Measurements from ENCODE around the gene MEF2D. TPM values are rescaled to one million over a fixed set of nuclear protein-coding genes. Genes with fewer than 3 reads are reported as not detected.

Gene MEF2D
- total and polyA plus RNA-seq, 3 experiments from 2014 or later: 19.2 to 35.4 (median 32.9) TPM

DNA sequence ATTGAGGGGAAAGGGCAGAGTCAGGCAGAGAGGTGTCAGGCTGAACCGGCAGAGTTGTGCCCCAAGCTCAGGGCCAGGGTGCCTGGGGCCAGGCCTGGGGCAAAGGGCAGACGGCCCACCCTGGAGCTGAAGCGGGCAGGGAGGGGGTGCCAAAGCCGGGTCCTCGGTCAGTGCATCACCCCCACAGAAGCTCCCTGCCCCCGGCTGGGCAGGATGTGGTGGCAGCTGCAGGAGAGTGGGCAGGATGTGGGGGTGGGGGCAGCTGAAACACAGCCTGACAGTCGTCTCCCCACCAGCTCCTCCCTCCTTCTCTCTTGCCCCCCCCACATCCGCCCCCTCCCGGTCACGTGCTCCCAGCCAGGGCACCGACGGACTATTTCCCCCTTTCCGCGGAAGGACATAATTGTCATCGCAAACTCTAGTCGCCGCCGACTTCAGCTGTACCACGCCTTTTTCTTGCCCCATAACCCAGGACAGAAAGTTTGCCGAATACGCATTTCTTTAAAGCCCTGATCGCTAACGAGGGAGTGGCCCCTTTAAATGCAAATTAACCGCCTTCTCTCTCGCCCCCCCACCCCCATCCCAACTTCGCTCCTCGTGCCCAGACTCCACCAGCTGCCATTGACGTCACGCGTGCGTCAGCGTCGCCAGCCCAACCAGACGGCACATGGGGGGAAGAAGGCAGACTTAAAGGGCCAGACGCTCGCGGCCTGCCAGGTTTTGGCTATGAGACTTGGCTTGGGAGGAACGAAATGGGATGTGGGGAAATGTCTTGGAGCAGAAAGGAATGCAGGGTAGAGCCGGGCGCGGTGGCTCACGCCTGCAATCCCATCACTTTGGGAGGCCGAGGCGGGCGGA is 4.5 kb upstream of the MEF2D start:
- CTCF ChIA-PET: interaction anchor here (1.0 to 13.1 kb wide), 9 partner anchors 9 to 119 kb away, joined by 3 to 177 read pairs (median 5); no protein-coding TSS in a partner anchor
- H3K27ac ChIP-seq (ENCODE audit: low read depth, low read length): peak overlapping the region; percentile 89
- peaks cover 69 to 73% (median 70%) of the 10 kb centered on the region in 3 donors for H3K4me1 Mint-ChIP-seq
- peaks cover 0 to 2% (median 0%) of the 10 kb centered on the region in 5 donors for H3K9me3 Mint-ChIP-seq
- H3K4me1 ChIP-seq (ENCODE audit: insufficient read depth, low read length): peaks cover 64% of the 10 kb centered on the region
- peak; percentile 96 to 100 (median 97) for DNase-seq
- H3K36me3 Mint-ChIP-seq: peaks cover 0 to 3% (median 0%) of the 10 kb centered on the region in 3 donors
- peak overlapping the region; percentile 55 for H3K4me3 ChIP-seq (ENCODE audit: low read length)
- POLR2A ChIA-PET: interaction anchor here (0.6 to 2.4 kb wide), 18 partner anchors 10 to 593 kb away, joined by 3 to 24 read pairs (median 5); partner anchors contain the start of genes GPATCH4 and NAXE
- H3K36me3 ChIP-seq (ENCODE audit: insufficient read depth, low read length): no peaks in the 10 kb centered on the region
- H3K27me3 ChIP-seq (ENCODE audit: insufficient read depth, low read length, poor library complexity, severe bottlenecking): no peaks in the 10 kb centered on the region
- peaks cover 0 to 7% of the 10 kb centered on the region in 2 donors for H3K27me3 Mint-ChIP-seq
- H3K4me3 Mint-ChIP-seq: peak overlapping the region; percentile 73 to 98 (median 79)
- H3K9me3 ChIP-seq (ENCODE audit: low read length): no peaks in the 10 kb centered on the region
- peak overlapping the region; percentile 98 to 100 (median 99) for H3K27ac Mint-ChIP-seq

DNA sequence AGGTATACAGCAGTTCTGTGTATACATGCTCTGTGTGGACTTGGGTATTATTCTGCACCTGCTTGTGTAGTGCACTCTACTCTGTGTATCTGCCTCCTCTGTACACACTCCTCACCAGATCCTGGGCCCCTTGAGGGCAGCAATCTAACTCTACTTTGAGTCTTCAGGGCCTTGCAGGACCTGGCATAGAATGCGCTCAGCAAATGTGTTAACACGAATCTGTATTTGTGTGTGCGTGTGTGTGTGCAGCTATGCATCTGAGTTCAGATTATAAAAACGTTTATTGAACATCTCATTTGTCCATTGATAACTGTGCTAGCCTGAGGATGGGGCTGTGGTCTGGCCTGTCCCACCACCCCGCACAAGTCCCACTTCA is 3.9 kb upstream of the MEF2D start:
- Mint-ChIP-seq H3K9me3 (peaks cover 0 to 2% (median 0%) of the 10 kb centered on the region in 5 donors), H3K4me1 (peaks cover 68 to 73% (median 70%) of the 10 kb centered on the region in 3 donors), H3K27ac (peak overlapping the region; percentile 98 to 100 (median 99)), H3K4me3 (peak overlapping the region; percentile 73 to 98 (median 79)), H3K27me3 (peaks cover 0 to 7% of the 10 kb centered on the region in 2 donors), H3K36me3 (peaks cover 0 to 7% (median 0%) of the 10 kb centered on the region in 3 donors)
- H3K36me3 ChIP-seq (ENCODE audit: insufficient read depth, low read length): no peaks in the 10 kb centered on the region
- no peaks in the 10 kb centered on the region for H3K9me3 ChIP-seq (ENCODE audit: low read length)
- ChIA-PET POLR2A (interaction anchor here (0.7 to 2.4 kb wide), 14 partner anchors 9 to 344 kb away, joined by 3 to 24 read pairs (median 6); partner anchors contain the start of genes GPATCH4 and NAXE), CTCF (interaction anchor here (1.0 to 13.1 kb wide), 8 partner anchors 8 to 118 kb away, joined by 3 to 177 read pairs (median 6); no protein-coding TSS in a partner anchor)
- H3K4me3 ChIP-seq (ENCODE audit: low read length): peak overlapping the region; percentile 55
- peak overlapping the region; percentile 89 for H3K27ac ChIP-seq (ENCODE audit: low read depth, low read length)
- no peaks in the 10 kb centered on the region for H3K27me3 ChIP-seq (ENCODE audit: insufficient read depth, low read length, poor library complexity, severe bottlenecking)
- H3K4me1 ChIP-seq (ENCODE audit: insufficient read depth, low read length): peaks cover 65% of the 10 kb centered on the region
- DNase-seq: no peak

DNA sequence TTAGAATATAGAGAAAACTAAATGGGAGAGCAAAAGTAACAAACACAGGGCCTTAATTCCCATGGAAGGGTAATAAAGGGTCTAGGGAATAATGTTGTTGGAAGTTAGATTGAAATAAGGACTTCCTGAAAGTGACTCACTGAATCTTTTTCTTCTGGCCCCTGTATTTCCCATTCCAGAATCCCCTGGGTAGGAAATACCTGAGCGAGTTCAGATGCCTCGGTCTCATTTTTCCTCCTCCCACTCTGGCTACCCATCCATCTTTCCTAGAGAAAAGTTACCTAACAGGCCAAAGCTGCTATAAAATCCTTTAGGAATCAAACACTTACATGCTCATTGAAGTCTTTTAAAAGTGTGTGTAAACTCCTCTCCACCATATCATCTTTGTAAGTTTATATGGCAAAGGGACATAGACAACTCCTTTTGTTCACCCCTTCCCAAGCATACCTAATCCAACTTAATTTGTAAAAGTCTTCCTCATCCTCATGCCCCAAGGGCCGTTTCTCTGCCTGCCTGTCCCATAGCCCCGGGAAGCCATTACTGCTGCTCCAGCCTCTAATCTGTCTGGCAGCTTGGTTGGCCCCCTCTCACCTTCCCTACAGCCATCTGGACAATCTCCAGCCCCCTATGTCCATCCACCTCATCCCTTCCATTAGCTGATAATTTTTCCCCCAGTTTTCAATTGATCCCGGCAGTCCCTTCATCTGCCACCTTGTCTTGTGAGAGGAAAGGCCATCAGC is 3.3 kb upstream of the MEF2D start:
- Mint-ChIP-seq H3K9me3 (peaks cover 0 to 2% (median 0%) of the 10 kb centered on the region in 5 donors), H3K4me1 (peaks cover 67 to 73% (median 71%) of the 10 kb centered on the region in 3 donors), H3K4me3 (peak overlapping the region; percentile 73 to 98 (median 79)), H3K27me3 (peaks cover 0 to 7% of the 10 kb centered on the region in 2 donors), H3K27ac (peak overlapping the region; percentile 98 to 100 (median 99)), H3K36me3 (peaks cover 0 to 11% (median 0%) of the 10 kb centered on the region in 3 donors)
- no peak for DNase-seq
- H3K4me3 ChIP-seq (ENCODE audit: low read length): peak overlapping the region; percentile 55
- no peaks in the 10 kb centered on the region for H3K36me3 ChIP-seq (ENCODE audit: insufficient read depth, low read length)
- CTCF ChIA-PET: interaction anchor here (1.7 to 13.1 kb wide), 3 partner anchors 13 to 21 kb away, joined by 6 to 177 read pairs (median 62); no protein-coding TSS in a partner anchor
- no peaks in the 10 kb centered on the region for H3K9me3 ChIP-seq (ENCODE audit: low read length)
- POLR2A ChIA-PET: interaction anchor here (0.5 to 2.4 kb wide), 7 partner anchors 9 to 144 kb away, joined by 3 to 24 read pairs (median 6); partner anchors contain the start of gene GPATCH4
- H3K4me1 ChIP-seq (ENCODE audit: insufficient read depth, low read length): peaks cover 69% of the 10 kb centered on the region
- peak overlapping the region; percentile 89 for H3K27ac ChIP-seq (ENCODE audit: low read depth, low read length)
- H3K27me3 ChIP-seq (ENCODE audit: insufficient read depth, low read length, poor library complexity, severe bottlenecking): no peaks in the 10 kb centered on the region

DNA sequence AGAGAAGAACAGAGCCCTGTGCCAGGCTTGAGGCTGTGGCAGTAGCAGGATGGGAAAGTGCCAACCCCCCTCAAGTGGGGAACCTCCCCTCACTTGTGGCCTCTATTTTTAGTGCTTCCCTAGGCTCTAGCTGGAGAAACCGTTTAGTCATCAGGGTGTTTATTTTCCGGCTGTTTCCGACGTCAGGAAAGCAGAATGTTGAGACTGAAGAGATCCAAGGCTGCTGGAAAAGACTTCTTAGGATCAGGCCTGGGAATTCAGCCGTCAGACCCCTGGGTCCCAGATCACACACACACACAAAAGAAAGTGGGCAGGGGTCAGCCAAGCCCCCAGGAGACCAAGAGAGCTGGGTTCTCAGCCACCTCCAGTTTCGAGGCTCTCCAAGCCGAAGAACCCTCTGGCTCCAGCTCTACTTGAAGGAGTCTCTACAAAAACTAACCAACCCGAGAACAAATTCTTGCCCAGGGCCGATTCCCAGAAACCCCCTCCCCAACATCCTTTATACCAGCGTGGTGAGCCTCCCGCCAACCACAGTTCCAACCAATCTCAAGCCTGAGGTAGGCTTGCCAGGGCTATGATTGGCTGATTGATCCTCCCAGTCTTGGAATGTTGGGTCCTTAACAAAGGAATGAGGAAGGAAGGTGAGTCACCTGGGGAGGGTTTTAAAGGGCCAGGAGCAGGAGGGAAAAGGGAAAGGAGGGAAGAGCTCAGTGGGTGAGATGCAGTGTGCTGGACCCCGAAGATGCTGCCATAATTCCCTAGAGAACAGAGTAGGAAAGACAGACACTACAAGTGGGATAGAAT is 2.5 kb upstream of the MEF2D start:
- ChIA-PET POLR2A (interaction anchor here (0.5 to 2.7 kb wide), 4 partner anchors 22 to 143 kb away, joined by 3 to 29 read pairs (median 14); no protein-coding TSS in a partner anchor), CTCF (interaction anchor here (2.4 to 13.1 kb wide), 3 partner anchors 13 to 58 kb away, joined by 10 to 177 read pairs (median 62); no protein-coding TSS in a partner anchor)
- Mint-ChIP-seq H3K4me3 (peak overlapping the region in 6 of 7 donors; percentile 12 to 98 (median 69)), H3K27me3 (peaks cover 0 to 7% of the 10 kb centered on the region in 2 donors), H3K36me3 (peaks cover 0 to 14% (median 0%) of the 10 kb centered on the region in 3 donors), H3K4me1 (peaks cover 69 to 73% (median 71%) of the 10 kb centered on the region in 3 donors), H3K9me3 (peaks cover 0 to 2% (median 0%) of the 10 kb centered on the region in 5 donors), H3K27ac (peak overlapping the region; percentile 98 to 100 (median 99))
- Histone ChIP-seq H3K27me3 (ENCODE audit: insufficient read depth, low read length, poor library complexity, severe bottlenecking) (no peaks in the 10 kb centered on the region), H3K27ac (ENCODE audit: low read depth, low read length) (peak overlapping the region; percentile 95), H3K9me3 (ENCODE audit: low read length) (no peaks in the 10 kb centered on the region), H3K4me3 (ENCODE audit: low read length) (peak overlapping the region; percentile 79), H3K36me3 (ENCODE audit: insufficient read depth, low read length) (no peaks in the 10 kb centered on the region), H3K4me1 (ENCODE audit: insufficient read depth, low read length) (peaks cover 69% of the 10 kb centered on the region)
- no peak for DNase-seq

DNA sequence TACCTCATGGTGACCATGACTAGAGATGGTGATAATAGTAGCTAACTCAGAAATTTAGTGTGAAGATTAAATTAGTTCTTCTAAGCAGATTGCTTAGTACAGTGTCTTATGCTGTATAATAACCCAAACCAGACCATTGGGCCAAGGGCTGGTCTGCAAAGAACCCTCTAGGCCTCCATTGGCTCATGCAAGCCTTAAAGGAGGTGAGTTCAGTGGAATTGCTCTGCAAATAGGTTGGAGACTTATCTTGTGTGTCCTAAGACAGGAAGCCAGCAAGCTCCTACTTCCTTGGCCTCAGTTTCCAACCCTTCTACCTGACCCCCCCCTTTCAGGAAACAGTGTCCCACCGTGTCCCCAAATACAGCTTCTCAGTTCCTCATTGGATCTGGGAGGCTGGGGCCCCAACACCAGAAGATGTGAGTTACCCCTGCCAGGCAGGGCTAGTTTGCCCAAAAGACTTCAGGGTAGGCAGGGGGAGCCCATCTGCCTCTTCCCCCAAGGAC is 1.9 kb upstream of the MEF2D start:
- DNase-seq: no peak
- H3K27ac ChIP-seq (ENCODE audit: low read depth, low read length): peak overlapping the region; percentile 95
- peaks cover 70% of the 10 kb centered on the region for H3K4me1 ChIP-seq (ENCODE audit: insufficient read depth, low read length)
- H3K27me3 ChIP-seq (ENCODE audit: insufficient read depth, low read length, poor library complexity, severe bottlenecking): no peaks in the 10 kb centered on the region
- no peaks in the 10 kb centered on the region for H3K9me3 ChIP-seq (ENCODE audit: low read length)
- ChIA-PET CTCF (interaction anchor here (1.3 to 13.1 kb wide), 10 partner anchors 8 to 122 kb away, joined by 5 to 177 read pairs (median 6); no protein-coding TSS in a partner anchor), POLR2A (interaction anchor here (1.2 to 2.7 kb wide), 3 partner anchors 22 to 80 kb away, joined by 4 to 29 read pairs (median 15); no protein-coding TSS in a partner anchor)
- Mint-ChIP-seq H3K4me3 (peak overlapping the region; percentile 79 to 98 (median 82)), H3K27me3 (peaks cover 0 to 7% of the 10 kb centered on the region in 2 donors), H3K36me3 (peaks cover 0 to 17% (median 0%) of the 10 kb centered on the region in 3 donors), H3K27ac (peak overlapping the region; percentile 97 to 100 (median 99)), H3K4me1 (peaks cover 70 to 73% (median 72%) of the 10 kb centered on the region in 3 donors), H3K9me3 (peaks cover 0 to 2% (median 0%) of the 10 kb centered on the region in 5 donors)
- no peaks in the 10 kb centered on the region for H3K36me3 ChIP-seq (ENCODE audit: insufficient read depth, low read length)
- H3K4me3 ChIP-seq (ENCODE audit: low read length): peak overlapping the region; percentile 79

DNA sequence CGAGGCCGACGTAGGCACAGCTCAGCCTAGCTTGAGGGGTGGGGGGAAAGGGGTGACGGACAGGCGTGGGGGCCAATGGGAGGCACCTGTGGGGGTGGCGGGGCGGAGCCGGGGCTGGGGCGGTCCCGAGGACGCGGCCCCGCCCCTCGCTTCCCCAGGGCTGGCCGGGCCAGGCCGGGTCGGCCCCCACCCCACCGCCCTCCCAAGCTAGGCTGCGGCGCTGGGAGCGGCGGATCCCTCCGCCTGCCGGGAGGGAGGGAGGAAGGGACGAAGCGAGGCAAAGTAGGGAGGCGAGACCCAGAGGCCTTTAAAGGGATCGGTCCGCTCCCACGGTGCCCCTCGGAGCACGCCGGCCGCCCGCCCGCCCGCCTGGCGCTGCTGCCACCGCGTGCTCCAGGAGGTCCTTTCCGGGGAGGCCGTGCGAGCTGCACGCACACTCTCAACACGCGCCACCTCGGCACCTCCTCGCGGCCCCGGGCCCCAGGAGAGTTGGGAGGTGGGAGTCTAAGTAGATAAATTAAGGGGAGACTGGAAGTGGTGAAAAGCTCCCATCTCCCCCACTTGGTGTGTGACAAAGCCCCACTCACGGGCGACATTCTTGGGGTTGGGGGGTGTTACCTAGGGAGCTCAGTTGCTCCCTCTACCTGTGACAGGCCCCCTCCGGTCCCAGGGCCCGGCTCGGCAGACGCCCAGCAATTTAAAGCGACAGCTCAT is 375 bp upstream of the MEF2D start:
- ChIA-PET POLR2A (interaction anchor here (0.5 to 3.7 kb wide), 22 partner anchors 10 to 458 kb away, joined by 3 to 49 read pairs (median 6); partner anchors contain the start of genes NAXE and SMG5), CTCF (interaction anchor here (0.7 to 13.1 kb wide), 27 partner anchors 9 to 191 kb away, joined by 3 to 177 read pairs (median 5); partner anchors contain the start of genes GPATCH4 and NAXE)
- peaks cover 77% of the 10 kb centered on the region for H3K4me1 ChIP-seq (ENCODE audit: insufficient read depth, low read length)
- peak; percentile 90 to 97 (median 94) for DNase-seq
- Mint-ChIP-seq H3K36me3 (peaks cover 0 to 25% (median 1%) of the 10 kb centered on the region in 3 donors), H3K4me1 (peaks cover 75 to 79% (median 78%) of the 10 kb centered on the region in 3 donors), H3K9me3 (peaks cover 0 to 2% (median 0%) of the 10 kb centered on the region in 5 donors), H3K4me3 (peak overlapping the region; percentile 81 to 98 (median 93)), H3K27ac (peak overlapping the region; percentile 98 to 100 (median 99)), H3K27me3 (peaks cover 0 to 7% of the 10 kb centered on the region in 2 donors)
- no peaks in the 10 kb centered on the region for H3K36me3 ChIP-seq (ENCODE audit: insufficient read depth, low read length)
- H3K27ac ChIP-seq (ENCODE audit: low read depth, low read length): peak overlapping the region; percentile 95
- peak overlapping the region; percentile 79 for H3K4me3 ChIP-seq (ENCODE audit: low read length)
- H3K27me3 ChIP-seq (ENCODE audit: insufficient read depth, low read length, poor library complexity, severe bottlenecking): no peaks in the 10 kb centered on the region
- no peaks in the 10 kb centered on the region for H3K9me3 ChIP-seq (ENCODE audit: low read length)

Measured in CD8-positive, alpha-beta memory T cell (primary cell).